ENCODE results near the gene CPEB2. TPM values are rescaled to one million over a fixed set of nuclear protein-coding genes. Genes with fewer than 3 reads are reported as not detected.

CPEB2 gene
- 4.2 and 7.6 TPM in 2 replicates for total RNA-seq

GRCh38 chr4:15001869-15002658 is at the start of gene CPEB2:
CPEB2 (plus strand) TSS chr4:15002481; CDS start chr4:15002674, 193 bp downstream.

Measured in pericardium fibroblast (primary cell).